OCI-LY7 (cell line): ENCODE results near the gene TMPRSS6. TPM values are rescaled to one million over a fixed set of nuclear protein-coding genes. Genes with fewer than 3 reads are reported as not detected.
"Not testable (repeated sequence)": the region's sequence is repeated elsewhere in the genome, so short reads cannot be mapped to it uniquely, and the experiment has no call there.

Experiments
- BruUV-seq: library from RNA; stranded (reverse); fragments of 400-500 nt; replicated peaks from 2 replicates; lab custom pipeline; 2021; lab: Mats Ljungman, UMichigan
- CTCF ChIA-PET: fragments of 300-600 bp; sonication (Branson Sonifier 250); formaldehyde crosslinking; loops from one replicate; lab custom pipeline; 2022; ENCODE audit warnings: antibody characterized with exemption; ENCODE audit not compliant: unreplicated experiment; lab: Charles Lee
- POLR2A ChIA-PET: fragments of 300-600 bp; sonication (Branson Sonifier 250); formaldehyde crosslinking; loops from one replicate; lab custom pipeline; 2022; ENCODE audit warnings: antibody characterized with exemption; lab: Charles Lee
- DNase-seq: peaks from one replicate; pipeline ENCODE4 v3.0.0-alpha.2; 2015; ENCODE audit warnings: low spot score
- H2AFZ ChIP-seq: fragments of 200-600 bp; sonication (generic), shearing (Covaris generic); 2 replicates; pipeline ENCODE4 v1.6.1; 2014; ENCODE audit warnings: mild to moderate bottlenecking, antibody characterized with exemption, low read length, moderate library complexity
- H3K27ac ChIP-seq: fragments of 200-600 bp; sonication (generic); 2 replicates; pipeline ENCODE4 v1.5.1; 2014; ENCODE audit warnings: mixed run types, low read depth, mild to moderate bottlenecking, moderate library complexity, low read length, inconsistent platforms; ENCODE audit not compliant: poor library complexity, severe bottlenecking
- H3K36me3 ChIP-seq: fragments of 200-600 bp; sonication (generic); 2 replicates; pipeline ENCODE4 v1.6.1; 2014; ENCODE audit warnings: mild to moderate bottlenecking, antibody characterized with exemption, low read length, moderate library complexity, mixed read lengths; ENCODE audit not compliant: insufficient read depth
- H3K4me1 ChIP-seq: fragments of 200-600 bp; sonication (generic); 2 replicates; pipeline ENCODE4 v1.5.1; 2014; ENCODE audit warnings: mild to moderate bottlenecking, low read length; ENCODE audit not compliant: insufficient read depth, poor library complexity, severe bottlenecking
- H3K4me2 ChIP-seq: fragments of 200-600 bp; sonication (generic); 2 replicates; pipeline ENCODE4 v1.6.1; 2014; ENCODE audit warnings: mild to moderate bottlenecking, low read length
- H3K4me3 ChIP-seq: fragments of 200-600 bp; sonication (generic); 2 replicates; pipeline ENCODE4 v1.5.1; 2014; ENCODE audit warnings: mild to moderate bottlenecking, low read depth, low read length; ENCODE audit not compliant: poor library complexity, severe bottlenecking
- H3K79me2 ChIP-seq: fragments of 200-600 bp; sonication (generic); 2 replicates; pipeline ENCODE4 v1.6.1; 2016; ENCODE audit warnings: low read depth, mild to moderate bottlenecking, low read length, moderate library complexity, mixed read lengths; ENCODE audit not compliant: insufficient read depth
- H3K9me2 ChIP-seq: fragments of 200-600 bp; sonication (generic); 2 replicates; pipeline ENCODE4 v1.6.1; 2016; ENCODE audit warnings: mild to moderate bottlenecking, low read length, mixed read lengths; ENCODE audit not compliant: insufficient read depth
- H3K9me3 ChIP-seq: fragments of 200-600 bp; sonication (generic); 2 replicates; pipeline ENCODE4 v1.6.1; 2014; ENCODE audit warnings: mild to moderate bottlenecking, mixed run types, low read length, mixed read lengths
- H4K20me1 ChIP-seq: fragments of 200-600 bp; sonication (generic); 2 replicates; pipeline ENCODE4 v1.6.1; 2014; ENCODE audit warnings: mild to moderate bottlenecking, antibody characterized with exemption, low read length, moderate library complexity, mixed read lengths; ENCODE audit not compliant: insufficient read depth
- CTCF ChIP-seq: fragments of 200-600 bp; sonication (generic); conservative IDR thresholded peaks from 2 replicates; pipeline ENCODE4 v1.5.1; 2014; ENCODE audit warnings: mild to moderate bottlenecking, antibody characterized with exemption, low read length, moderate library complexity, mixed read lengths
- EZH2phosphoT487 ChIP-seq: fragments of 200-600 bp; sonication (generic); IDR thresholded peaks from 2 replicates; pipeline ENCODE4 v1.6.1; 2018; ENCODE audit warnings: low read depth, borderline replicate concordance, mild to moderate bottlenecking, mixed run types, antibody characterized with exemption, low read length, moderate library complexity, mixed read lengths
- intact Hi-C: fragments of 100-400 bp; cut with micrococcal nuclease; formaldehyde crosslinking; loops from one replicate; pipeline ENCODE4 v1.10.0; 2022; ENCODE audit not compliant: unreplicated experiment
- total RNA-seq, 2 experiments: library from RNA; depleted of rRNA in 1 of 2; stranded (reverse); fragments of >200 nt in 1 of 2; shearing (Covaris generic) in 1 of 2; gene quantifications; 2 replicates each; pipeline ENCODE4 v1.2.3, GENCODE V29; 2014 to 2022

TMPRSS6 gene
- total RNA-seq, 2 experiments from 2014 or later = not detected

- Histone ChIP-seq H2AFZ (no peak overlapping the region), H3K4me3 (no peak overlapping the region), H3K79me2 (no peaks in the 10 kb centered on the region), H3K9me3 (no peaks in the 10 kb centered on the region), H3K4me1 (no peaks in the 10 kb centered on the region), H3K9me2 (no peaks in the 10 kb centered on the region), H3K27ac (no peak overlapping the region), H3K4me2 (no peak overlapping the region), H3K36me3 (no peaks in the 10 kb centered on the region), H4K20me1 (no peaks in the 10 kb centered on the region)
- intact Hi-C loops = loop anchor here (5.0 kb wide), 1 partner anchor 382 kb away; no protein-coding TSS in a partner anchor
- CTCF ChIA-PET = no interaction called here
- no TSS peak for BruUV-seq
- POLR2A ChIA-PET = no interaction called here
- TF ChIP-seq EZH2phosphoT487 (no peak), CTCF (no peak)
- DNase-seq = no peak
Observed at GRCh38 chr22:37075046-37075445, 34.5 kb downstream of the TMPRSS6 start.

- CTCF ChIA-PET = no interaction called here
- no peaks in the 10 kb centered on the region for H3K36me3 ChIP-seq
- intact Hi-C loops = no loop called here
- no peak overlapping the region for H3K27ac ChIP-seq
- no peaks in the 10 kb centered on the region for H3K4me1 ChIP-seq
- no peaks in the 10 kb centered on the region for H3K9me3 ChIP-seq
- H3K4me2 ChIP-seq = no peak overlapping the region
- no peak for DNase-seq
- no peak for TF ChIP-seq CTCF
- TF ChIP-seq EZH2phosphoT487 = no peak
- POLR2A ChIA-PET = no interaction called here
- H3K4me3 ChIP-seq = no peak overlapping the region
- H4K20me1 ChIP-seq = no peaks in the 10 kb centered on the region
- no peaks in the 10 kb centered on the region for H3K79me2 ChIP-seq
- no peaks in the 10 kb centered on the region for H3K9me2 ChIP-seq
- H2AFZ ChIP-seq = no peak overlapping the region
- BruUV-seq = no TSS peak
Observed at GRCh38 chr22:37074537-37074936, 35.0 kb downstream of the TMPRSS6 start.

GRCh38 chr22:37072673-37073072, 36.8 kb downstream of the TMPRSS6 start:
- BruUV-seq = no TSS peak
- Histone ChIP-seq H3K4me2 (no peak overlapping the region), H2AFZ (no peak overlapping the region), H4K20me1 (no peaks in the 10 kb centered on the region), H3K4me3 (no peak overlapping the region), H3K27ac (no peak overlapping the region), H3K9me3 (no peaks in the 10 kb centered on the region), H3K4me1 (no peaks in the 10 kb centered on the region), H3K36me3 (no peaks in the 10 kb centered on the region), H3K79me2 (no peaks in the 10 kb centered on the region), H3K9me2 (no peaks in the 10 kb centered on the region)
- intact Hi-C loops = no loop called here
- CTCF ChIA-PET = no interaction called here
- TF ChIP-seq EZH2phosphoT487 = no peak
- TF ChIP-seq CTCF = no peak
- POLR2A ChIA-PET = no interaction called here
- no peak for DNase-seq

- H4K20me1 ChIP-seq, H2AFZ ChIP-seq, H3K9me3 ChIP-seq, H3K9me2 ChIP-seq, H3K4me1 ChIP-seq, H3K27ac ChIP-seq, intact Hi-C loops, H3K79me2 ChIP-seq, BruUV-seq, H3K4me2 ChIP-seq, DNase-seq, H3K4me3 ChIP-seq, CTCF ChIA-PET, H3K36me3 ChIP-seq, POLR2A ChIA-PET: not testable (repeated sequence)
Observed at GRCh38 chr22:37071850-37072592, 37.5 kb downstream of the TMPRSS6 start.
